Panc1 (cell line): ENCODE results near the gene CDH6. TPM values are rescaled to one million over a fixed set of nuclear protein-coding genes. Genes with fewer than 3 reads are reported as not detected.

Experiments
- ATAC-seq: fragments of 200-7000 bp; cut with Tn5 transposase; 2 replicates; pipeline ENCODE4 v1.9.1; 2020; ENCODE audit warnings: mild to moderate bottlenecking, moderate library complexity
- BruUV-seq: library from RNA; stranded (reverse); fragments of 400-500 nt; replicated peaks from 2 replicates; lab custom pipeline; 2021; lab: Mats Ljungman, UMichigan
- CTCF ChIA-PET: fragments of 300-600 bp; sonication (Branson Sonifier 250); formaldehyde crosslinking; loops from one replicate; lab custom pipeline; 2022; ENCODE audit warnings: antibody characterized with exemption; lab: Charles Lee
- POLR2A ChIA-PET: fragments of 300-600 bp; sonication (Branson Sonifier 250); formaldehyde crosslinking; loops from one replicate; lab custom pipeline; 2022; ENCODE audit warnings: antibody characterized with exemption; lab: Charles Lee
- DNase-seq: peaks from one replicate; pipeline ENCODE4 v3.0.0-alpha.2; 2010; ENCODE audit warnings: low read depth, low spot score
- H3K27ac ChIP-seq: 2 replicates; pipeline ENCODE4 v1.5.1; 2011; ENCODE audit warnings: mild to moderate bottlenecking, low read length, inconsistent platforms
- H3K27me3 ChIP-seq: fragments of 200-500 bp; sonication (Bioruptor generic); 2 replicates; pipeline ENCODE4 v1.6.0; 2014; ENCODE audit warnings: low read length, inconsistent platforms; ENCODE audit not compliant: control insufficient read depth, insufficient read depth
- H3K36me3 ChIP-seq: fragments of 200-500 bp; sonication (Bioruptor generic); 2 replicates; pipeline ENCODE4 v1.5.1; 2014; ENCODE audit warnings: inconsistent platforms, mild to moderate bottlenecking, low read length, moderate library complexity; ENCODE audit not compliant: control insufficient read depth, insufficient read depth
- H3K4me1 ChIP-seq: 2 replicates; pipeline ENCODE4 v1.5.1; 2011; ENCODE audit warnings: inconsistent platforms, mild to moderate bottlenecking, low read length, moderate library complexity; ENCODE audit not compliant: control insufficient read depth, insufficient read depth
- H3K4me3 ChIP-seq, 2 experiments: 2 replicates each; pipeline ENCODE4 v1.5.1; 2011 to 2012; ENCODE audit warnings: low read depth in 2 of 2, low read length in 2 of 2, mild to moderate bottlenecking in 2 of 2, inconsistent platforms in 1 of 2, moderate library complexity in 1 of 2
- H3K9me3 ChIP-seq: fragments of 200-500 bp; sonication (Bioruptor generic); 2 replicates; pipeline ENCODE4 v1.5.1; 2014; ENCODE audit warnings: low read depth, mild to moderate bottlenecking, inconsistent platforms, low read length, moderate library complexity; ENCODE audit not compliant: control insufficient read depth, insufficient read depth
- CTCF ChIP-seq: fragments of 450-650 bp; IDR thresholded peaks from 2 replicates; pipeline ENCODE4 v1.5.1; 2017; ENCODE audit warnings: mild to moderate bottlenecking
- POLR2AphosphoS5 ChIP-seq: IDR thresholded peaks from 2 replicates; pipeline ENCODE4 v1.6.1; 2012; ENCODE audit warnings: mild to moderate bottlenecking, low read depth, low read length, moderate library complexity
- REST ChIP-seq, 2 experiments: IDR thresholded peaks; 2 replicates each; pipeline ENCODE4 v1.6.1; 2011 to 2012; ENCODE audit warnings: low read depth in 2 of 2, control low read depth in 1 of 2, low read length in 1 of 2, mild to moderate bottlenecking in 1 of 2, moderate library complexity in 1 of 2; ENCODE audit not compliant: insufficient read depth in 1 of 2
- SIN3A ChIP-seq: IDR thresholded peaks from 2 replicates; pipeline ENCODE4 v1.6.1; 2012; ENCODE audit warnings: low read depth, mild to moderate bottlenecking, low read length, moderate library complexity, borderline replicate concordance; ENCODE audit not compliant: insufficient read depth
- TCF7L2 ChIP-seq: IDR thresholded peaks from 2 replicates; pipeline ENCODE4 v1.6.1; 2011; ENCODE audit warnings: mild to moderate bottlenecking, low read depth, low read length, inconsistent platforms
- in situ Hi-C: cut with HindIII; loops from 2 replicates; pipeline ENCODE4 v1.10.0; 2016; ENCODE audit warnings: low sequenced_read_pairs, low pct_unique_long_range_greater_than_20kb
- intact Hi-C: fragments of 100-400 bp; cut with micrococcal nuclease; formaldehyde crosslinking; loops from one replicate; pipeline ENCODE4 v1.10.0; 2022; ENCODE audit not compliant: unreplicated experiment
- total RNA-seq: library from RNA; stranded (reverse); gene quantifications from one replicate; pipeline ENCODE4 v1.2.1, GENCODE V29; 2021; ENCODE audit not compliant: unreplicated experiment

CDH6 gene
- total RNA-seq, 1 experiment from 2014 or later, result 0.36 TPM

- ATAC-seq, result no peak
- CTCF ChIA-PET, result no interaction called here
- BruUV-seq, result no TSS peak
Observed at GRCh38 chr5:31287985-31288384, 94.5 kb downstream of the CDH6 start.

GRCh38 chr5:31289429-31289828 is 95.9 kb downstream of the CDH6 start:
- no peaks in the 10 kb centered on the region for H3K36me3 ChIP-seq
- no TSS peak for BruUV-seq
- POLR2A ChIA-PET, result no interaction called here
- TF ChIP-seq POLR2AphosphoS5 (no peak), CTCF (no peak), TCF7L2 (no peak), REST (IDR thresholded peaks at IDR 0.05; ENCODE audit: insufficient read depth in 1 of 2, low read depth in 2 of 2, low read length in 1 of 2) (no peak), SIN3A (no peak)
- H3K4me3 ChIP-seq, result no peak overlapping the region
- 0 out of 2 replicates have a peak, but pooled peaks cover 2% of the 10 kb centered on the region for H3K27me3 ChIP-seq
- intact Hi-C loops, result no loop called here
- in situ Hi-C loops, result no loop called here
- no peak overlapping the region for H3K27ac ChIP-seq
- H3K4me1 ChIP-seq, result no peaks in the 10 kb centered on the region
- no peak for DNase-seq
- CTCF ChIA-PET, result no interaction called here
- ATAC-seq, result no peak
- H3K9me3 ChIP-seq, result no peaks in the 10 kb centered on the region

More at GRCh38 chr5:31287985-31288384, 94.5 kb downstream of the CDH6 start:
- H3K27me3 ChIP-seq, result 0 out of 2 replicates have a peak, but pooled peaks cover 2% of the 10 kb centered on the region
- H3K36me3 ChIP-seq, result no peaks in the 10 kb centered on the region
- TF ChIP-seq CTCF, result no peak
- no peak for TF ChIP-seq POLR2AphosphoS5
- intact Hi-C loops, result no loop called here
- in situ Hi-C loops, result no loop called here
- POLR2A ChIA-PET, result no interaction called here
- H3K9me3 ChIP-seq, result no peaks in the 10 kb centered on the region
- H3K4me1 ChIP-seq, result no peaks in the 10 kb centered on the region
- H3K4me3 ChIP-seq, result no peak overlapping the region
- DNase-seq, result no peak
- no peak overlapping the region for H3K27ac ChIP-seq
